Activated T-cell treated with anti-CD3 and anti-CD28 coated beads for 4 hours (primary cell): ENCODE results near the gene ZBTB11.
A peak's percentile ranks its signal among the peaks of the same experiment; 100 is the strongest.
"Not testable (repeated sequence)": the region's sequence is repeated elsewhere in the genome, so short reads cannot be mapped to it uniquely, and the experiment has no call there.

Experiments used
- DNase-seq: peaks from one replicate; pipeline ENCODE4 v3.0.0-alpha.2; 2020

Gene ZBTB11

GRCh38 chr3:101641397-101642115 is 35.4 kb downstream of the ZBTB11 start:
- not testable (repeated sequence) for DNase-seq

DNA sequence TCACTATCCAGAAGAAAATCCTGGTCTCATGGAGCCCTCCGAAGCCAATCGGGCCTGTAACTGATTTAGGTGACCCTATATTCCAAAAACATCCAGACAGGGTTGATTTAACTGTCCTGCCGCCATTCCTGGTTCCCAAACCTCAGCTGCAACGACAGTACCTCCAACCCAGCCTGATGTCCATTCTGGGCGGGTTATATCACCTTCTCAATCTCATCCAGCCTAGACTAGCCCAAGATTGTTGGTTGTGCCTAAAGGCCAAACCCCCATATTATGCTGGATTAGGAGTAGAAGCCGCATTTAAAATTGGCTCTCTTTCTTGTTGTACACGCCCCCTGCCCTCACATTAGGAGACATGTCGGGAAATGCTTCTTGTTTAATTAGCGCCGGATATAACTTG is 36.7 kb downstream of the ZBTB11 start:
- no peak for DNase-seq

DNA sequence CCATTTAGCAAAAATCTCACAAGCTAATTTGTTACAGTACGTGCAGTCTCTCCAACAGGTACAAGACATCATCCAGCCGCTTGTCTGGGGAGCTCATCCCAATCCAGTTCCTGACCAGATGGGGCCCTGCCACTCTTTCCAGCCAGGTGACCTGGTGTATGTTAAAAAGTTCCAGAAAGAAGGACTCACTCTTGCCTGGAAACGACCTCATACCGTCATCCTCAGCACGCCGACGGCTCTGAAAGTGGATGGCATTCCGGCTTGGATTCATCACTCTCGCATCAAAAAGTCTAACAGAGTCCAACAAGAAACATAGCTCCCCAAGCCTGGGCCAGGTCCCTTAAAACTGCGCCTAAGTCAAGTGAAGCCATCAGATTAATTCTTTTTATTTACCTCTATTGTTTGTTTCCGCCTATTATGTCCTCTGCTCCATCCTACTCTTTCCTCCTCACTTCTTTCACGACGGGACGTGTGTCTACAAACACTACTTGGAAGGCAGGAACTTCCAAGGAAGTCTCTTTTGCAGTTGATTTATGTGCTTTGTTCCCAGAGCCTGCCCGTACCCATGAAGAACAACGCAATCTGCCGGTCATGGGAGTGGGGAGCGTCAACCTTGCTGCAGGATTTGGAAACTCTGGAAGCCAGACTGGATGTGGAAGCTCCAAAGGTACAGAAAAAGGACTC is 37.5 kb downstream of the ZBTB11 start:
- no peak for DNase-seq

DNA sequence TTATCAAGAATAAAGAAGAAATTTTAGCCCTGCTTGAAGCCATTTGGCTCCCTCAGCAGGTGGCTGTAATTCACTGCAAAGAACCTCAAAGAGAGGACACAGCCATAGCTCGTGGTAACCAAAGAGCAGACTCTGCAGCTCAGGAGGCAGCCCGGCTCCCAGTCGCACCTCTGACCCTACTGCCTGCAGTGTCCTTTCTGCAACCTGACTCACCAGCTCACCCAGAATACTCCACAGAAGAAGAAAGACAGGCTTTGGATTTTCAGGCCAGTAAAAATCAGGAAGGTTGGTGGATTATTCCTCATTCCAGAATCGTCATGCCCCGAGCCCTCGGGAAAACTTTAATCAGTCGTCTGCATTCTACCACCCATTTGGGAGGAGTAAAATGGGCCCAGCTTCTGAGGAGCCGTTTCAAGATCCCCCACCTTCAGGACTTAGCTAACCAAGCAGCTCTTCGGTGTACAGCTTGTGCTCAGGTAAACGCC is 38.6 kb downstream of the ZBTB11 start:
- no peak for DNase-seq

DNA sequence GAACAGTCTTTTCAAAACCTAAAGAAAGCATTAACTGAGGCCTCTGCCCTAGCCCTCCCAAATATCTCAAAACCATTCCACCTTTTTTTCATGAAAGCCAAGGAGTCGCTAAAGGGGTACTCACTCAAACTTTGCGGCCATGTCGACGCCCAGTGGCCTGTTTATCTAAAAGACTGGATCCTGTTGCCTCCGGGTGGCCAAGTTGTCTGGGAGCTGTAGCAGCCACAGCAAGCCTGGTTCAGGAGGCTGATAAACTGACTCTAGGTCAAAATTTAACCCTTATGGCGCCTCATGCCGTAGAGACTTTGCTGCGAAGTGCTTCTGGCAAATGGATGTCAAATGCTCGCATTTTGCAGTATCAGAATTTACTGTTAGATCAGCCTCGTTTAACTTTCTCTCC is 39.5 kb downstream of the ZBTB11 start:
- DNase-seq, result no peak

DNA sequence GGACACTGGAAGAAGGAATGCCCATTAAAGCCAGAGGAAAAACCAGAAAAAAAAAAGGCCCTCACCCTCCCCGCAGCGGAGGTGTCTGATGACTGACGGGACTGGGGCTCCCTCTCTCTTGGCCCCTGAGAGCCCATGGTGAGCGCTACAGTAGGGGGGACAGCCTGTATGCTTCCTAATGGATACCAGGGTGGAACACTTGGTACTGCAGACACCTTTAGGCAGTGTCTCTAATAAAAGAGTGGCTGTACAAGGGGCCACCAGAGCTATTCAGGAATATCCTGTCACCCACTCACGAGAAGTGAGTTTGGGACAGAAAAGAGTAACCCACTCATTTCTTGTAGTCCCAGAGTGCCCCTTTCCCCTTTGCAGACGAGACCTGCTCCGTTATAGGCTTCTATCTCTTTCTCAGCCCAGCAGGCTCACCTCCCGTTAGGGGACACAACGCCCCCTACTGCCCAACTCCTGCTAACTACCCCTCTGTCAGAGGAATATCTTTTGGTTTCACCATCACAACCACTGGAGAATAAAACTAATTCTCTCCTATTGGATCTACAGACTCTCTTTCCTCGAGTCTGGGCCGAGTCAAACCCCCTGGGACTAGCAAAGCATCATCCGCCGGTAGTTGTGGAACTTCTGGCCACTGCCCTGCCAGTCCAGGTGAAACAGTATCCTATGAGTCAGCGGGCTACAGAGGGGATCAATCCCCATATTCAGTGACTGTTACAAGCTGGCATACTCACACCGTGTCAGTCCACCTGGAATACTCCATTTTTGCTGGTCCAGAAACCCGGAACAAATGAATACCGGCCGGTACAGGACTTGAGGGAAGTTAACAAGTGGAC is 40.8 kb downstream of the ZBTB11 start:
- peak; percentile 54 for DNase-seq

GRCh38 chr3:101635345-101635744 is 41.6 kb downstream of the ZBTB11 start:
- DNase-seq, result no peak

DNA sequence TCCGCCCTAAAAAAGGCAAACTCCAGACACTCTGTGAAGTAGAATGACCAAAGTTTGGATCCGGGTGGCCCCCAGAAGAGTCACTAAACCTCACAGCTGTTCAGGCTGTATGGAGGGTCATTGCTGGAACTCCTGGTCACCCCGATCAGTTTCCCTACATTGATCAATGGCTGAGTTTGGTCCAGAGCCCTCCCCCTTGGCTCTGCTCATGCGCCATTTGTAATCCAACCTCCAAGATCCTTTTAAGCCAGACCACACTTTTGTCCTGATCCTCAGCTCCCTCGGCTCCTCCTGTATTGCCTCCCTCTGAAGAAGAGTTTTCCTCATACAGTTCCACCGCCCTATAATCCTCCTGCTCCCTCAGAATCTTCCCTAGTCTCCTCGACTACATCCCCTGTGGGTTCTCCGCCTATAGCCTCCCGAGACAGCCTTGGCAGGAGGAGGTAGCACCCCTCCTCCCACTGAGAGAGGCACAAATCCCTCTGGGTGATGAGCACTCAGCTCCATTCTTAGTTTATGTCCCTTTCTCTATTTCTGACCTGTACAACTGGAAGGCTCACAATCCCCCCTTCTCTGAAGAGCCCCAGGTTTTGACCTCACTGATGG is 42.2 kb downstream of the ZBTB11 start:
- DNase-seq, result no peak

- no peak for DNase-seq
These were observed 43.7 kb downstream of the ZBTB11 start for GRCh38 chr3:101633186-101633585.

DNA sequence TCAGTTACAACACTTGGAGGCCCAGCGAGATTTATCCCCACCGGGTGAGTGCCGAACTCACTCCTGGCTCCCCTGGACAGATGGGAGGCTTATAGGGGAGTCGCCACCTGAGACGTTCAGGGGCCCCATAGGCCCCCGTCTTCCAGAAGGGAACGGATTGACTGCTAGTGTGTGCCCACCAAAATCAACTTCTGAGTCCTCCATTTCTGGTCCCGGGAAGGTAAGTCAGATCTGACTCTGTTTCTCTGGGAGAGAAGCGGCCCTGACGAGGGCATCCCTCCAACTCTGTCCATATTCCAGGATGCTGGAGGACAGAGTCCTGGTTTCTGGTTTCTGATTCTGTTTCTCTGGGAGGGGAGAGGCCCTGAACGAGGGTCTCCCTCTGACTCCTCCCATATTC is 44.3 kb downstream of the ZBTB11 start:
- DNase-seq, result no peak

- DNase-seq, result not testable (repeated sequence)
These were observed 45.0 kb downstream of the ZBTB11 start for GRCh38 chr3:101631959-101632358.

DNA sequence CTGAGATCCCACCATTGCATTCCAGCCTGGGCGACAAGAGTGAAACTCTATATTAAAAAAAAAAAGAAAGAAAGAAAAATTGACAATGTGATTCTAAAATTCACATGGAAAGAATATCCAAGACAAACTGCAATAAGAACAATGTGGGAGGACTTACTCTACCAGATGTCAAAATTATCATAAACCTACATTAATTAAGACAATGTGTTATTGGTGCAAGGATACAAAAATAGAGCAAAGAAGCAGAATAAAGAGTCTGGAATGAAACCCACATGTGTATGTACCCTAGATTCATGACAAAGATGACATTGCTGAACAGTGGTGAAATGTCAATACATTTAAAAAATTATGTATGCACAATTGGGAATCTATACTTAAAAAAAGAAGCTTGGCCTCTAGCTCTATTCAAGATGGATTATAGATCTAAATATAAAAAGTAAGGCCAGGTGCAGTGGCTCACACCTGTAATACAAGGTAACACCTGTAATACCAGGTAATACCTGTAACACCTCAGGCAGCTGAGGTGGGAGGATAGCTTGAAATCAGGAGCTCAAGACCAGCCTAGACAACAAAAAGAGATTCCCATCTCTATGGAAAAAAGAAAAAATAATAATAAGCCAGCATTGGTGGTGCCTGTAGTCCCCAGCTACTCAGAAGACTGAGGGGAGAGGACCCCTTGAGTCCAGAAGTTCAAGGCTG is 45.7 kb downstream of the ZBTB11 start:
- DNase-seq, result no peak

- no peak for DNase-seq
These were observed 47.7 kb downstream of the ZBTB11 start for GRCh38 chr3:101629219-101629618.

GRCh38 chr3:101625879-101626278 is 51.1 kb downstream of the ZBTB11 start:
- DNase-seq, result no peak

GRCh38 chr3:101624857-101625256 is 52.1 kb downstream of the ZBTB11 start:
- DNase-seq, result no peak

- no peak for DNase-seq
These were observed 53.3 kb downstream of the ZBTB11 start for GRCh38 chr3:101623656-101624055.

GRCh38 chr3:101619734-101620133 is 57.2 kb downstream of the ZBTB11 start:
- DNase-seq, result no peak

DNA sequence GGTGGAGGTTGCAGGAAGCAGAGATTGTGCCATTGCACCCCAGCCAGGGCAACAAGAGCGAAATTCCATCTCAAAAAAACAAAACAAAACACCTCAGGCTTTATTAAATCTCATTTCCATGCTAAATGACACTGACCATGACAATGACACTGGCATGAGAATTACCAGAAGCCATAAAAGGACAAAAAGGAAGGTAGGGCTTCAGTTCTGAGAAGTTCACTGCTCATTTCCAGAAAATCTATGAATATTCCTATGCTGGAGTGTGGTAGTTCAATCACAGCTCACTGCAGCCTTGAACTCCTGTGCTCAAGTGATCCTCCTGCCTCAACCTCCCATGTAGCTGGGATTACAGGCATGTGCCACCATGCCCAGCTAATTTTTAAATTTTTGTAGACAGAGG is 58.2 kb downstream of the ZBTB11 start:
- DNase-seq, result no peak

DNA sequence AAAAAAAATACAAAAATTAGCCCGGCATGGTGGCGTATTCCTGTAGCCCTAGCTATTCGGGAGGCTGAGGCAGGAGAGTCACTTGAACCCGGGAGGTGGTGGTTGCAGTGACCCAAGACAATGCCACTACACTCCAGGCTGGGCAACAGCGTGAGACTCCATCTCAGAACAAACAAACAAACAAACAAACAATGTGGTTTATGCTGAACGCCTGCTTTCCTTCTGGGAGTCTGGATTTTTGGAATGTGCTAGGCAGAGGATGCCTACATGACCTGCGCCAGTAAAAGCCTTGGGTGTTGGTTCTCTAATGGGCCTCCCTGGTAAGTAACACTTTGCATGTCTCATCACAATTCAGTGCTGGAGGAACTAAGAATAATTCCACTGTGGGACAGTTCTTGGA is 59.5 kb downstream of the ZBTB11 start:
- no peak for DNase-seq

GRCh38 chr3:101615525-101615924 is 61.4 kb downstream of the ZBTB11 start:
- DNase-seq, result no peak

DNA sequence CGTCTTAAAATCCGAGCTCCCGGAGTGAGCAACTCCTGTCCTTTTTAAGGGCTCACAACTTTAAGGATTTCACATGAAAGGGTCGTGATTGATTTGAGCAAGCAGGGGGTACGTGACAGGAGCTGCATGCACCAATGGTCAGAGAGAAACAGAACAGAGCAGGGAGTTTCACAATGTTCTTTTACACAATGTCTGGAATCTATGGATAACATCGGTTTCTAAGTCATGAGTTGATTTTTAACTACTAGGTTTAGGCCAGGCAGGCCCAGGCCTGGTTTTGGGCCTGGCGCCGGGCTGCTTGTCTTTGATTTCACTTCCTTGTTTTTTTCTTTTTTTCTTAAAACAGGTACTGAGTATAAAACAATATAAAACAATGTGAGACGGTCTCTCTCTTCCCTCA is 63.9 kb downstream of the ZBTB11 start:
- DNase-seq, result not testable (repeated sequence)

- no peak for DNase-seq
These were observed 65.9 kb downstream of the ZBTB11 start for GRCh38 chr3:101611023-101611422.
